ENCODE data around the gene PKD2. TPM values are rescaled to one million over a fixed set of nuclear protein-coding genes. Genes with fewer than 3 reads are reported as not detected.
"Not testable (repeated sequence)": the region's sequence is repeated elsewhere in the genome, so short reads cannot be mapped to it uniquely, and the experiment has no call there.

PKD2 gene
- total and polyA plus RNA-seq, 2 donors, result 9.9 to 11.6 TPM

- H3K27ac ChIP-seq (ENCODE audit: low read depth in 1 of 2, low read length in 1 of 2), result no peak overlapping the region
Measured at GRCh38 chr4:88119943-88120342, 112.5 kb downstream of the PKD2 start.

GRCh38 chr4:88122260-88122659, 114.8 kb downstream of the PKD2 start:
- DNase-seq (ENCODE audit: low read depth in 6 of 9, low spot score in 9 of 9); H3K4me1 ChIP-seq (ENCODE audit: control insufficient read depth in 2 of 2, insufficient read depth in 2 of 2, low read length in 2 of 2); H3K4me3 ChIP-seq (ENCODE audit: low read length in 2 of 2); H3K27ac ChIP-seq (ENCODE audit: low read depth in 1 of 2, low read length in 1 of 2); H3K36me3 ChIP-seq (ENCODE audit: control insufficient read depth in 2 of 2, insufficient read depth in 2 of 2, low read length in 1 of 2); H3K27me3 ChIP-seq (ENCODE audit: control insufficient read depth in 2 of 2, insufficient read depth in 1 of 2, low read length in 1 of 2): not testable (repeated sequence)
- WGBS, result 96% methylated on average over 5 of the region's 5 CpGs
- peaks cover 2 to 16% of the 10 kb centered on the region in 2 donors for H3K9me3 ChIP-seq (ENCODE audit: control insufficient read depth in 2 of 2, insufficient read depth in 1 of 2, low read length in 1 of 2)

More at GRCh38 chr4:88119943-88120342, 112.5 kb downstream of the PKD2 start:
- Histone ChIP-seq H3K4me3 (ENCODE audit: low read length in 2 of 2) (no peak overlapping the region), H3K4me1 (ENCODE audit: control insufficient read depth in 2 of 2, insufficient read depth in 2 of 2, low read length in 2 of 2) (no peaks in the 10 kb centered on the region), H3K9me3 (ENCODE audit: control insufficient read depth in 2 of 2, insufficient read depth in 1 of 2, low read length in 1 of 2) (peaks cover 2 to 16% of the 10 kb centered on the region in 2 donors), H3K36me3 (ENCODE audit: control insufficient read depth in 2 of 2, insufficient read depth in 2 of 2, low read length in 1 of 2) (no peaks in the 10 kb centered on the region), H3K27me3 (ENCODE audit: control insufficient read depth in 2 of 2, insufficient read depth in 1 of 2, low read length in 1 of 2) (no peaks in the 10 kb centered on the region)
- no peak for DNase-seq (ENCODE audit: low read depth in 6 of 9, low spot score in 9 of 9)
- WGBS, result 96% methylated on average over 2 of the region's 2 CpGs

Other genes starting within 250 kb of the PKD2 start
- 0.33 TPM for gene IBSP, start 208.1 kb upstream of the PKD2 start, total RNA-seq
- 1.6 TPM for gene IBSP, start 208.1 kb upstream of the PKD2 start, polyA plus RNA-seq
- gene MEPE, start 174.7 kb upstream of the PKD2 start, total RNA-seq, result 0.24 TPM
- 0.59 TPM for gene MEPE, start 174.7 kb upstream of the PKD2 start, polyA plus RNA-seq
- gene SPP1, start 31.9 kb upstream of the PKD2 start, total RNA-seq, result 44.2 TPM
- 64.8 TPM for gene SPP1, start 31.9 kb upstream of the PKD2 start, polyA plus RNA-seq
- 1.4 TPM for gene ABCG2, start 151.0 kb downstream of the PKD2 start, total RNA-seq
- 0.59 TPM for gene ABCG2, start 151.0 kb downstream of the PKD2 start, polyA plus RNA-seq